Measurements from ENCODE around the gene CERS5.

The CERS5 gene

GRCh38 chr12:50105913-50106450 is 61.2 kb downstream of the CERS5 start:
- WGBS (ENCODE audit: insufficient coverage), result 100% methylated on average over 9 of the region's 12 CpGs
- H3K9me3 ChIP-seq (ENCODE audit: control extremely low read depth in 1 of 5, control insufficient read depth in 4 of 5, insufficient read depth in 2 of 5, low read depth in 1 of 5, low read length in 4 of 5), result no peaks in the 10 kb centered on the region
- CTCF ChIA-PET, result interaction anchor here (1.8 to 14.1 kb wide), 3 partner anchors 7 to 20 kb away, joined by 6 to 168 read pairs (median 89); partner anchors contain the start of genes GPD1 and SMARCD1
- no peaks in the 10 kb centered on the region for H3K27me3 ChIP-seq (replicated peaks in 2 of 5; ENCODE audit: control insufficient read depth in 4 of 5, insufficient read depth in 5 of 5, low read length in 4 of 5)
- DNase-seq, result no peak
- H3K36me3 ChIP-seq (ENCODE audit: control insufficient read depth in 4 of 4, insufficient read depth in 4 of 4, low read length in 3 of 4), result peaks cover 0 to 9% (median 5%) of the 10 kb centered on the region in 4 experiments
- POLR2A ChIA-PET, result no interaction called here
- H3K4me3 ChIP-seq (ENCODE audit: control insufficient read depth in 1 of 7, extremely low read depth in 1 of 7, insufficient read depth in 4 of 7, low read depth in 2 of 7, low read length in 6 of 7), result no peak overlapping the region
- H3K27ac ChIP-seq (ENCODE audit: insufficient read depth in 1 of 2, low read depth in 1 of 2, low read length in 2 of 2, poor library complexity in 1 of 2, severe bottlenecking in 2 of 2), result no peak overlapping the region
- peaks cover 0 to 11% (median 4%) of the 10 kb centered on the region in 4 experiments for H3K4me1 ChIP-seq (ENCODE audit: control extremely low read depth in 1 of 4, control insufficient read depth in 4 of 4, insufficient read depth in 4 of 4, low read length in 3 of 4)

DNA sequence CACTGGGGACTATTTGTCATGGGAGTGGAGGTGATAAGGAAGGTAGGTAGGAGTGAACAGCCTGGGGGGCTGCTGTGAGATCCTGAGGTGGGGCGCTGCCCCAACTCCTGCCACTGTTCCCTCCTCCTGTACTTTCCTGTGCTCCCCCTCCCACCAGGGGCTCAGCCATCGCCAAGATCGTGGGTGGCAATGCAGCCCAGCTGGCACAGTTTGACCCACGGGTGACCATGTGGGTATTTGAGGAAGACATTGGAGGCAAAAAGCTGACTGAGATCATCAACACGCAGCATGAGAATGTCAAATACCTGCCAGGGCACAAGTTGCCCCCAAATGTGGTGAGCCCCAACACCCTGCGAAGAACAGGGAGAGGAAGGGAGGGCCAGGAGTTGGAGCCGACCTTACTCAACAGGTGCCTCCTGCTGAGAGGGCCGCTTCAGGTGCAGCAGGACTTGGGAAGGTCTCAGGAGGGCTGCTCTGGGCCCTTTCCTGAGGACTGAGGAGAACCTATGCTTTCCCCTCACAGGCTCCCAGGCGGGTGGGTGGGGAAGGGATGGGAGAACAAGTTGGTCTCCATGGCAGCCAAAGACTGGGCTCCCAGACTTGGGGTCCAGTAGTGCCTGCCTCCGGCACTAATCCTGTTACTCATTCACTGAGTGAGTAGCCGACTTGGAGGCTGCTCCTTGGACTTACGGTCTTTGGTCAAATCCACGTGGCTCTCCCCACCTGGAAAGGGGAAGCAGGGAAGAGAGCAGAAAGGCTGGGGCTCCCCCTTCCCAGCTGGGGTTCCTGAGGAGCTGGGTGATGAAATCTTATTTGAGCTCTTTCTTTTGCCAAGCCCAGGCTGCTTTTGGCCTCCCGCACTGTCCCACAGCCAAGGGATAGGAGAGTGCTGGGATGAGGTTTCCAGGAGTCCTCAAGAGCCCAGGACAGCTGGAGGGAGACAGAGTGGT is 62.5 kb downstream of the CERS5 start:
- peaks cover 0 to 17% (median 11%) of the 10 kb centered on the region in 4 experiments for H3K36me3 ChIP-seq (ENCODE audit: control insufficient read depth in 4 of 4, insufficient read depth in 4 of 4, low read length in 3 of 4)
- H3K4me1 ChIP-seq (ENCODE audit: control extremely low read depth in 1 of 4, control insufficient read depth in 4 of 4, insufficient read depth in 4 of 4, low read length in 3 of 4), result no peaks in the 10 kb centered on the region
- H3K27me3 ChIP-seq (replicated peaks in 2 of 5; ENCODE audit: control insufficient read depth in 4 of 5, insufficient read depth in 5 of 5, low read length in 4 of 5), result no peaks in the 10 kb centered on the region
- CTCF ChIA-PET, result interaction anchor here (0.6 to 14.1 kb wide), 5 partner anchors 8 to 63 kb away, joined by 3 to 168 read pairs (median 4); partner anchors contain the start of genes CERS5 and SMARCD1
- no peak overlapping the region for H3K4me3 ChIP-seq (ENCODE audit: control insufficient read depth in 1 of 7, extremely low read depth in 1 of 7, insufficient read depth in 4 of 7, low read depth in 2 of 7, low read length in 6 of 7)
- no peak for DNase-seq
- POLR2A ChIA-PET, result interaction anchor here (0.5 kb wide), 1 partner anchor 13 kb away, joined by 3 read pairs; no protein-coding TSS in a partner anchor
- no peaks in the 10 kb centered on the region for H3K9me3 ChIP-seq (ENCODE audit: control extremely low read depth in 1 of 5, control insufficient read depth in 4 of 5, insufficient read depth in 2 of 5, low read depth in 1 of 5, low read length in 4 of 5)
- 92% methylated on average over 11 of the region's 14 CpGs for WGBS (ENCODE audit: insufficient coverage)
- H3K27ac ChIP-seq (ENCODE audit: insufficient read depth in 1 of 2, low read depth in 1 of 2, low read length in 2 of 2, poor library complexity in 1 of 2, severe bottlenecking in 2 of 2), result no peak overlapping the region

- ChIA-PET CTCF (interaction anchor here (0.8 to 14.1 kb wide), 3 partner anchors 6 to 63 kb away, joined by 3 to 168 read pairs (median 89); partner anchors contain the start of genes CERS5, COX14 and SMARCD1), POLR2A (interaction anchor here (1.1 kb wide), 1 partner anchor 14 kb away, joined by 3 read pairs; no protein-coding TSS in a partner anchor)
- H3K4me3 ChIP-seq (ENCODE audit: control insufficient read depth in 1 of 7, extremely low read depth in 1 of 7, insufficient read depth in 4 of 7, low read depth in 2 of 7, low read length in 6 of 7), result no peak within 1 kb of the TSS
- H3K27me3 ChIP-seq (replicated peaks in 2 of 5; ENCODE audit: control insufficient read depth in 4 of 5, insufficient read depth in 5 of 5, low read length in 4 of 5), result no peaks in the 10 kb centered on the region
- no peaks in the 10 kb centered on the region for H3K9me3 ChIP-seq (ENCODE audit: control extremely low read depth in 1 of 5, control insufficient read depth in 4 of 5, insufficient read depth in 2 of 5, low read depth in 1 of 5, low read length in 4 of 5)
- no peak within 1 kb of the TSS for H3K27ac ChIP-seq (ENCODE audit: insufficient read depth in 1 of 2, low read depth in 1 of 2, low read length in 2 of 2, poor library complexity in 1 of 2, severe bottlenecking in 2 of 2)
- WGBS (ENCODE audit: insufficient coverage), result 66% methylated on average over 7 of the region's 13 CpGs
- H3K36me3 ChIP-seq (ENCODE audit: control insufficient read depth in 4 of 4, insufficient read depth in 4 of 4, low read length in 3 of 4), result peaks cover 0 to 25% (median 15%) of the 10 kb centered on the region in 4 experiments
- H3K4me1 ChIP-seq (ENCODE audit: control extremely low read depth in 1 of 4, control insufficient read depth in 4 of 4, insufficient read depth in 4 of 4, low read length in 3 of 4), result no peaks in the 10 kb centered on the region
- peak in 1 of 3 donors; percentile 24 for DNase-seq
Measured at GRCh38 chr12:50103767-50104321, 63.3 kb downstream of the CERS5 start, which contains the start of gene GPD1. Gene GPD1 (plus strand): TSS chr12:50104008. CDS start chr12:50104051, 43 bp downstream.

GRCh38 chr12:50103351-50103750 is 63.8 kb downstream of the CERS5 start:
- no peak overlapping the region for H3K4me3 ChIP-seq (ENCODE audit: control insufficient read depth in 1 of 7, extremely low read depth in 1 of 7, insufficient read depth in 4 of 7, low read depth in 2 of 7, low read length in 6 of 7)
- 80% methylated on average over 2 of the region's 2 CpGs for WGBS (ENCODE audit: insufficient coverage)
- H3K36me3 ChIP-seq (ENCODE audit: control insufficient read depth in 4 of 4, insufficient read depth in 4 of 4, low read length in 3 of 4), result peaks cover 0 to 30% (median 19%) of the 10 kb centered on the region in 4 experiments
- no peaks in the 10 kb centered on the region for H3K9me3 ChIP-seq (ENCODE audit: control extremely low read depth in 1 of 5, control insufficient read depth in 4 of 5, insufficient read depth in 2 of 5, low read depth in 1 of 5, low read length in 4 of 5)
- DNase-seq, result no peak
- POLR2A ChIA-PET, result interaction anchor here (1.1 kb wide), 2 partner anchors 9 to 13 kb away, joined by 3 read pairs; no protein-coding TSS in a partner anchor
- H3K27ac ChIP-seq (ENCODE audit: insufficient read depth in 1 of 2, low read depth in 1 of 2, low read length in 2 of 2, poor library complexity in 1 of 2, severe bottlenecking in 2 of 2), result no peak overlapping the region
- no peaks in the 10 kb centered on the region for H3K4me1 ChIP-seq (ENCODE audit: control extremely low read depth in 1 of 4, control insufficient read depth in 4 of 4, insufficient read depth in 4 of 4, low read length in 3 of 4)
- no peaks in the 10 kb centered on the region for H3K27me3 ChIP-seq (replicated peaks in 2 of 5; ENCODE audit: control insufficient read depth in 4 of 5, insufficient read depth in 5 of 5, low read length in 4 of 5)
- CTCF ChIA-PET, result interaction anchor here (0.8 to 14.1 kb wide), 3 partner anchors 7 to 64 kb away, joined by 3 to 168 read pairs (median 89); partner anchors contain the start of genes CERS5, COX14 and SMARCD1

DNA sequence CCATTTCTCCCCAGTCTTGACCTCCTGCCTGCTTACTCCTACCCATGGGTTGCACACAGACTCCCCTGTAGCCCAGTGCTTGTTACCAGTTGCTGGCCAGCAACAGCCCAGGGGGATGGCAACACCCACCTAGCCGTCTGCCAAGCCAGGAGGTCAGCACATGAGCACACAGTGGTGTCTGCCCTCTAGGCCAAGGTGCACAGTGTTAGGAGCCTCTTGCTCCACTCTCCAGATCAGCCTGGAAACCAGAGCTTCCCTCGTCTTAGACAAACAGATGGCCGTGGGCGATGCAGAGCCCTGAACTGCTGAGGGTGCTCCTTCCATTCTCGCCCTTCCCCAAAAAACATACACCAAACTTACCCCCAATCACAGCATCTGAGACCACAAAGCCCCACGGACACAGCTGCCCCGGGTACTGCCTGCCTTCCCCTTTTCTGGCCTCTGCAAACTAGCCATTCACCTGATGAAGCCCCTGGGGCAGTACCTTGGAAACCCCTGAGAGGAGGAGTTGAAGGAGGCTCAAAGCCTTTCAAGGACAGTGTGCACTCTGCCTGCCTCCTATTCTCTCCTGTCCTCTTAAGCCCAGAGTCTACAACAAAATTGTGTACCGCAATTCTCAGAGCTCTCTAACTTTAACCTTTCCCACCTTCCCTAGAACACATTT is 64.4 kb downstream of the CERS5 start:
- Histone ChIP-seq H3K27ac (ENCODE audit: insufficient read depth in 1 of 2, low read depth in 1 of 2, low read length in 2 of 2, poor library complexity in 1 of 2, severe bottlenecking in 2 of 2) (no peak overlapping the region), H3K36me3 (ENCODE audit: control insufficient read depth in 4 of 4, insufficient read depth in 4 of 4, low read length in 3 of 4) (peaks cover 1 to 36% (median 25%) of the 10 kb centered on the region in 4 experiments), H3K4me3 (ENCODE audit: control insufficient read depth in 1 of 7, extremely low read depth in 1 of 7, insufficient read depth in 4 of 7, low read depth in 2 of 7, low read length in 6 of 7) (no peak overlapping the region), H3K4me1 (ENCODE audit: control extremely low read depth in 1 of 4, control insufficient read depth in 4 of 4, insufficient read depth in 4 of 4, low read length in 3 of 4) (no peaks in the 10 kb centered on the region), H3K27me3 (replicated peaks in 2 of 5; ENCODE audit: control insufficient read depth in 4 of 5, insufficient read depth in 5 of 5, low read length in 4 of 5) (no peaks in the 10 kb centered on the region), H3K9me3 (ENCODE audit: control extremely low read depth in 1 of 5, control insufficient read depth in 4 of 5, insufficient read depth in 2 of 5, low read depth in 1 of 5, low read length in 4 of 5) (no peaks in the 10 kb centered on the region)
- CTCF ChIA-PET, result interaction anchor here (10.5 to 14.1 kb wide), 2 partner anchors 7 to 16 kb away, joined by 89 to 168 read pairs; partner anchors contain the start of genes COX14 and SMARCD1
- POLR2A ChIA-PET, result interaction anchor here (0.6 to 1.1 kb wide), 3 partner anchors 9 to 918 kb away, joined by 3 read pairs; no protein-coding TSS in a partner anchor
- 100% methylated on average over 4 of the region's 8 CpGs for WGBS (ENCODE audit: insufficient coverage)
- no peak for DNase-seq

- POLR2A ChIA-PET, result no interaction called here
- CTCF ChIA-PET, result interaction anchor here (1.1 to 10.5 kb wide), 2 partner anchors 8 to 12 kb away, joined by 3 to 89 read pairs; partner anchors contain the start of gene COX14
- Histone ChIP-seq H3K27me3 (replicated peaks in 2 of 5; ENCODE audit: control insufficient read depth in 4 of 5, insufficient read depth in 5 of 5, low read length in 4 of 5) (no peaks in the 10 kb centered on the region), H3K4me3 (ENCODE audit: control insufficient read depth in 1 of 7, extremely low read depth in 1 of 7, insufficient read depth in 4 of 7, low read depth in 2 of 7, low read length in 6 of 7) (no peak overlapping the region), H3K27ac (ENCODE audit: insufficient read depth in 1 of 2, low read depth in 1 of 2, low read length in 2 of 2, poor library complexity in 1 of 2, severe bottlenecking in 2 of 2) (no peak overlapping the region), H3K4me1 (ENCODE audit: control extremely low read depth in 1 of 4, control insufficient read depth in 4 of 4, insufficient read depth in 4 of 4, low read length in 3 of 4) (no peaks in the 10 kb centered on the region), H3K9me3 (ENCODE audit: control extremely low read depth in 1 of 5, control insufficient read depth in 4 of 5, insufficient read depth in 2 of 5, low read depth in 1 of 5, low read length in 4 of 5) (no peaks in the 10 kb centered on the region), H3K36me3 (ENCODE audit: control insufficient read depth in 4 of 4, insufficient read depth in 4 of 4, low read length in 3 of 4) (peaks cover 2 to 37% (median 26%) of the 10 kb centered on the region in 4 experiments)
- no peak for DNase-seq
- no CpG with 5 or more reads among the region's 2 CpGs for WGBS (ENCODE audit: insufficient coverage)
Measured at GRCh38 chr12:50102131-50102531, 65.0 kb downstream of the CERS5 start.
